Activated T-helper 1 cell treated with anti-CD3 and anti-CD28 coated beads, Interleukin-12 subunit alpha, Interleukin-12 subunit beta, Interleukin-2, Interleukin-4 antibody, amounts not matched to agents 30 ng/mL and 10 ng/mL and 1 ng/mL, durations not matched to agents 14 hours and 24 hours and 36 hours (primary cell): ENCODE measurements around the gene ISOC2. TPM values are rescaled to one million over a fixed set of nuclear protein-coding genes. Genes with fewer than 3 reads are reported as not detected.

Source experiments
- DNase-seq: peaks from one replicate; pipeline ENCODE4 v3.0.0; 2021; ENCODE audit warnings: low spot score
- H3K27ac Mint-ChIP-seq: one replicate; pipeline ENCODE4 v1.8.0; 2021; ENCODE audit warnings: mild to moderate bottlenecking, mixed read lengths
- H3K27me3 Mint-ChIP-seq: one replicate; pipeline ENCODE4 v1.8.0; 2022; ENCODE audit warnings: mild to moderate bottlenecking, moderate library complexity, mixed read lengths; ENCODE audit not compliant: insufficient read depth
- H3K36me3 Mint-ChIP-seq: one replicate; pipeline ENCODE4 v1.8.0; 2021; ENCODE audit warnings: low read depth, mixed read lengths
- H3K4me1 Mint-ChIP-seq: one replicate; pipeline ENCODE4 v1.8.0; 2021; ENCODE audit warnings: low read depth, mixed read lengths
- H3K4me3 Mint-ChIP-seq: one replicate; pipeline ENCODE4 v1.8.0; 2021; ENCODE audit warnings: mild to moderate bottlenecking, moderate library complexity, mixed read lengths
- H3K9me3 Mint-ChIP-seq: one replicate; pipeline ENCODE4 v1.8.0; 2021; ENCODE audit warnings: mixed read lengths
- intact Hi-C: fragments of 100-400 bp; cut with micrococcal nuclease; formaldehyde crosslinking; loops from one replicate; pipeline ENCODE4 v1.15.1; 2024
- total RNA-seq: library from RNA; stranded (reverse); gene quantifications from 2 replicates; pipeline ENCODE4 v1.2.3, GENCODE V29; 2022

The ISOC2 gene
- total RNA-seq, 1 donor from 2014 or later = 34.3 TPM

DNA sequence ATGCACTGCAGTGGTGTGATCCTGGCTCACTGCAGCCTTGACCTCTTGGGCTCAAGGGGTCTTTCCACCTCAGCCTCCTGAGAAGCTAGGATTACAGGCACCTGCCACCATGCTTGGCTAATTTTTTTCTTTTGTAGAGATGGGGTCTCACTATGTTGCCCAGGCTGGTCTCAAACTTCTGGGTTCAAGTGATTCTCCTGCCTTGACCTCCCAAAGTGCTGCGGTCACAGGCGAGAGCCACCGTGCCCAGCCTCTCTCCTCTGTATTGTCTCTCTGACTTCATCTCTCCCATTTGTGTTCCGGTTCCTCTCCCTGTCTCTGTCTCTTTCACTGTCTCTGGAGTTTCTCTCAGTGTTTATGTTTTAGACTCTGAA is 4.8 kb upstream of the ISOC2 start:
- Mint-ChIP-seq H3K27me3 (peaks cover 2% of the 10 kb centered on the region), H3K4me3 (no peak overlapping the region)
- intact Hi-C loops = no loop called here

DNA sequence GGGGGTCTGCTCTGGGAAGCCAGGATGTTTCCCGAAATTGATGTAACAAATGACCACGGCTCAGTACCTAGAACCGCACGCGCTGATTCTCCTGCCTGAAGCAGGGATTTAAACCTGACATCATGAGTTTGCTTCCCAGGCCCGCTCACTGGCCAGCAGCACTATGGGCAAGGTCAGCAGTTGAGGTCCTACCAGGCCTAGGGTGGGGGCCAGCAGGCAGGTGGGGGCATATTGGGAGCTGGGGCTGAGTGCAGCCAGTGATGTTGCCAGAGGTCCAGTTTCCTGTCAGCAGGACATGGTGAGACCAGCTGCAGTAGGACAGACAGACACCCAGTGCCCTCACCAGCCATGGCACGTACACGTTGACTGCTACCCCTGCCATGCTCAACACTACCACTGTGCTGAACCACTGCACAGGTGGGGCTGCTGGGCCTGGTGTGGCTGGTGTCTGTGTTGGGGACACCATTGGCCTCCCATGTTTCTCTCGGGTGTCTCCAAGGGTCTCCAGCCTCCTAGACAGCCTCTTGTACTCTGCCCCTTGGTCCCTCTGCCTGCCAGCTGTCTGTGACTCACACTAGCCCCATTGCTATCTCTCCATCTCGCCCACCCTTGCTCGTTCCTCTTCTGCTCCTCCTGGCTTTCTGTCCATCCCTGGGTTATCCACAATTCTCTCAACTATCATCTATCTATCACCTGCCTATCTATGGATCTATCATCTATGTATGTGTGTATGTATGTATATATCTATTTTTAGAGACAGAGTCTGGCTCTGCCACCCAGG is 4.2 kb upstream of the ISOC2 start:
- Mint-ChIP-seq H3K4me1 (peaks cover 10% of the 10 kb centered on the region), H3K4me3 (no peak overlapping the region), H3K36me3 (no peaks in the 10 kb centered on the region), H3K9me3 (no peaks in the 10 kb centered on the region), H3K27ac (no peak overlapping the region), H3K27me3 (peaks cover 4% of the 10 kb centered on the region)
- intact Hi-C loops = no loop called here
- no peak for DNase-seq

More for the DNA sequence above, 4.8 kb upstream of the ISOC2 start:
- Mint-ChIP-seq H3K9me3 (no peaks in the 10 kb centered on the region), H3K27ac (no peak overlapping the region), H3K4me1 (peaks cover 10% of the 10 kb centered on the region), H3K36me3 (no peaks in the 10 kb centered on the region)
- DNase-seq = no peak

DNA sequence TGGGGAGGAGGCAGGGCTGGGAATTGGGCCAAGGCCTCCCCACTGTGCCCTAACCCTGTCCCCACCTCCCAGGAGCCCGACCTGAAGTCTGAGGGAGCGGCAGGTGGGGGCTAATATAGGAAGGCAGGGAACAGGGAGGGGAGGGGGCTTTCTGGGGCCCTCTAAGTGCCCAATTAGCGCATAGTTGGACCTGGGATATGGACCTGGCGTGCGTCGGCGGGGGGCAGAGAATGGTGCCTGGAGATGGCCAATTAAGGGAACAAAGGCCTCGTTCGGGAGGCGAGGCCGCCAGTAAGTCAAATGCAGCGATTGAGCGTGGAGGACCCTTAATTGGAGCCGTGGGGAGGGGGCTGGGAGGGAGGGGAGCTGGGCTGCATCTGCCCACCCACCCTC is 3.2 kb upstream of the ISOC2 start, which contains the start of gene C19orf85:
C19orf85 (minus strand) TSS at position 90 of the 393 bp plus-strand sequence. CDS start 197 bp downstream, outside the sequence.
- intact Hi-C loops = no loop called here
- peaks cover 4% of the 10 kb centered on the region for H3K27me3 Mint-ChIP-seq
- no peak within 1 kb of the TSS for H3K27ac Mint-ChIP-seq
- DNase-seq = no peak
- peaks cover 10% of the 10 kb centered on the region for H3K4me1 Mint-ChIP-seq
- no peaks in the 10 kb centered on the region for H3K9me3 Mint-ChIP-seq
- no peak within 1 kb of the TSS for H3K4me3 Mint-ChIP-seq
- H3K36me3 Mint-ChIP-seq = no peaks in the 10 kb centered on the region

DNA sequence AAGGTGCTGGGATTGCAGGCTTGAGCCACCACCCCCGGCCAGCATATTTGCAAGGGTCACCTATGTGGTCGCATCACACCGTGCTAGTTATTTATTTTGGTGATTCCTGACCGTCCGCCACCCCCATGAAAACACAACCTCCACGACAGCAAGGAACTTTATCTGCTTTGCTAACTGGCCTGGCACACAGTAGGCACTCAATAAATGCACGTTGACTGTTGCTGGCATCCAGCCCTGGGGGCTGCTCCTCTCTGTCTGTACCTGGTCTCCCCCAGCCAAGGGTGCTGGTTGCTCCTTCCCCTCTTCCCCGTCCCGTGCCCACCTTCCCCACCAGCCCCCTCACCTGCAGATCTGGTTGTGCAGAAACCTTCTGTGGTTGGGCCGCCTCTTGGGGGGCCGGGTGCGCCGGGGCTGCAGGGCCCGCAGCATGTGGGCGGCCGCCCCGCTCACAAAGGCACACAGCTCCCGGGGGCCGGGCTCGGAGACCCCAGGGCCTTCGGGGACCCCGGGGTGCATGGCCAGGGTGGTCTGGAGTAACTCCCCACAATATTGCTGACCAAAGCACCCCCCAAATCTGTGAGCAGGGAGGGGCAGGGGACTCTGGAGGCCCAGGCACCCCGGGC is 2.7 kb upstream of the ISOC2 start:
- Mint-ChIP-seq H3K36me3 (no peaks in the 10 kb centered on the region), H3K27me3 (peaks cover 4% of the 10 kb centered on the region), H3K27ac (no peak overlapping the region), H3K4me3 (no peak overlapping the region), H3K9me3 (no peaks in the 10 kb centered on the region), H3K4me1 (peaks cover 10% of the 10 kb centered on the region)
- DNase-seq = no peak
- intact Hi-C loops = no loop called here

DNA sequence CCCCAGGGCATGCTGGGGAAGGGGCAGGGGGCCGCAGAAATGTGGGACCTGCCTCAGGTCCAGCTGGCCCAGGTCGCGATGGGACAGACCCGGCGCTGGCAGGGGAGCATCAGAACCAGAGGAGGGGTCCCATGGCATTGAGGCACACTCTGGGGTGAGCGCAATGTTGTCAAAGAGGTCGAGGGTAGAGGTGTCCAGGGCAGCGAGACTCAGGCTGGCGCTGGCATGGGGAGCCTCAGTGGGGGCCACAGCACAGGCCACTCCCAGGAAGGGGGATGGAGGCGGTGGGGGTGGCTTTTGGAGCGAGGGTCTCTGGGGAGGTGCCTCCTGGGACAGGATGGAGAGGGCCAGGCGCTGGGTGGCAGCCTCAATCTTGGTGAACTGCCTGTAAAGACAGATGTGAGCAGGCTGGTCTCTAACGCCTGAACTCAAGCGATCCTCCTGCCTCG is 2.2 kb upstream of the ISOC2 start:
- no peak overlapping the region for H3K4me3 Mint-ChIP-seq
- no peak overlapping the region for H3K27ac Mint-ChIP-seq
- intact Hi-C loops = no loop called here
- H3K9me3 Mint-ChIP-seq = no peaks in the 10 kb centered on the region
- H3K36me3 Mint-ChIP-seq = no peaks in the 10 kb centered on the region
- DNase-seq = no peak
- H3K4me1 Mint-ChIP-seq = peaks cover 10% of the 10 kb centered on the region
- H3K27me3 Mint-ChIP-seq = peaks cover 4% of the 10 kb centered on the region

DNA sequence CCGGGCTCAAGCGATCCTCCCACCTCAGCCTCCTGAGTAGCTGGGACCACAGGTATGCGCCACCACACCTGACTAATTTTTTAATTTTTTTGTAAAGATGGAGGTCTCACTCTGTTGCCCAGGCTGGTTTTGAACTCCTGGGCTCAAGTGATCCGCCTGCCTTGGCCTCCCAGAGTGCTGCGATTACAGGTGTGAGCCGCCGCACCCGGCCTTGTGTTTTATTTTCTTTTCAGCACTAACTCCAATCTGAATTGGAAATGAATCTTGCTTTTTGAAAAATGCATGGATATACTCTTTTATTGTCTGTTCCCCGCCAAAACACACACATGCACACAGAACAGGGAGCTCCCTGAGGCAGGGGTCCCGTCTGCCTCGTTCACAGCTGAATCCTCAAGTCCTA is 1.3 kb upstream of the ISOC2 start:
- peaks cover 2% of the 10 kb centered on the region for H3K27me3 Mint-ChIP-seq
- H3K27ac Mint-ChIP-seq = no peak overlapping the region
- H3K4me1 Mint-ChIP-seq = peaks cover 5% of the 10 kb centered on the region
- no peaks in the 10 kb centered on the region for H3K36me3 Mint-ChIP-seq
- no peaks in the 10 kb centered on the region for H3K9me3 Mint-ChIP-seq
- H3K4me3 Mint-ChIP-seq = peak overlapping the region; percentile 81
- intact Hi-C loops = no loop called here
- DNase-seq = no peak

DNA sequence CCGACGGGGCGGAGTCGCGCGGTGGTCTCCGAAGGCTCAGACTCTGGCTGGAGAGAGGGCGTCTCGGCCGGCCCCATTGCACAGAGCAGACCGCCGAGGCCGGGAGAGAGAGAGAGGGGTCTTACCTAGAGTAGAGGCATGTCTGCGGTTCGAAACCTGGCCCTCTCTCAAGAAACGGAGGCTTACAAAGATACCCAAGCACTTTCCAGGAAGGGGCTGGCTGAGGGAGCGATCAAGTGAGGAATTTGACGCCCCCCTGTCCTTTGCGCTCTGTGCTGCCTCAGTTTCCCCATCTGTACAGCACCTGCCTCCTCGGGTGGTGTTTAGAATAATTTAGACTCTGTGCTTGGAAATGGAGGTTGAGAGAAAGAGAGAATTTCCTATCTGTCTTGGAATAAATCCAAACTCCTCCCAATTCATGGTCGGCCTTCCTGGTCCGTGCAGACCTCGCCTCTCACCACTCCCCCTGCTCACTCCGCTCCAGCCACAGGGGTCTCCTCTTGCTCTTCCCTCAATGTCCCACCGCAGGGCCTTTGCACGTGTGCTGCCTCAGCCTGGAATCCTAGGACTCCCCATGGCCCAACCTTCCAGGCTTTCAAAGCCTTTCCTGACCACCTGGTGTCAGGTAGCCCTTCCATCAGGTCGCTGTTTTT is 658 bp upstream of the ISOC2 start:
- no peaks in the 10 kb centered on the region for H3K9me3 Mint-ChIP-seq
- intact Hi-C loops = loop anchor here (1.0 to 2.0 kb wide), 8 partner anchors 14 to 302 kb away; partner anchors contain the start of genes FIZ1, HSPBP1, KMT5C and NAT14
- peak overlapping the region; percentile 81 for H3K4me3 Mint-ChIP-seq
- no peak for DNase-seq
- H3K36me3 Mint-ChIP-seq = no peaks in the 10 kb centered on the region
- H3K27ac Mint-ChIP-seq = peak overlapping the region; percentile 77
- peaks cover 5% of the 10 kb centered on the region for H3K4me1 Mint-ChIP-seq
- H3K27me3 Mint-ChIP-seq = peaks cover 2% of the 10 kb centered on the region

DNA sequence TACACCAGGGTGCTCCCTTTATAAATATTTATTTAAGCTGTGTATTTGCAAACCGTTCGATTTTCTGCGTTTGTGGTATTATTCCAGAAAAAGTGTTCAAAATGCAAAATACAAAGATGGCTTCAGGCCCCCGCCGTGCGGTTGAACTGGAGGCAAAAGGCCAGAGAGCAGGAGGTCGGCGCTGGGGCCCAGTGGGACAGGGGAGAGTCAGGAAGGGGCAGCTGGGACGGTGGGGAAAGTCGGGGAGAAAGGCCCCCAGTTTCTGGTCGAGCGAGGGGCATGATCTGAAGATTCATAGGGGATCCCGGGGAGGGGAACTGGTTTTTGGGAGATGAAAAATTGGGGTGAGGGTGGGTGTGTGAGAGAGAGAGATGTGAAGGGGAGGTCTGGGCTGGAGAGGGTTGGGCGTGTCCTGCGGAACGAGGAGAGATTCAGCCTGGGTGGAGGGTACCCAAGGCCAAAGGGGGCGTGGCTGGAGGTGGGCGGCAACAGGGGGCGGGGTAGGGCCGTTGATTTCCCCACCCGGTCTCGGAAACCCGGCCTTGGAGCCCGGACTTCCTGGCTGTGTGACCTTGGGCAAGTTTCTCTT is 678 bp downstream of the ISOC2 start:
- Mint-ChIP-seq H3K4me1 (peaks cover 5% of the 10 kb centered on the region), H3K36me3 (no peaks in the 10 kb centered on the region), H3K4me3 (peak overlapping the region; percentile 81), H3K9me3 (no peaks in the 10 kb centered on the region), H3K27ac (peak overlapping the region; percentile 76), H3K27me3 (peaks cover 2% of the 10 kb centered on the region)
- peak; percentile 20 for DNase-seq
- intact Hi-C loops = loop anchor here (1.0 to 2.0 kb wide), 8 partner anchors 16 to 300 kb away; partner anchors contain the start of genes FIZ1, HSPBP1, KMT5C and NAT14

DNA sequence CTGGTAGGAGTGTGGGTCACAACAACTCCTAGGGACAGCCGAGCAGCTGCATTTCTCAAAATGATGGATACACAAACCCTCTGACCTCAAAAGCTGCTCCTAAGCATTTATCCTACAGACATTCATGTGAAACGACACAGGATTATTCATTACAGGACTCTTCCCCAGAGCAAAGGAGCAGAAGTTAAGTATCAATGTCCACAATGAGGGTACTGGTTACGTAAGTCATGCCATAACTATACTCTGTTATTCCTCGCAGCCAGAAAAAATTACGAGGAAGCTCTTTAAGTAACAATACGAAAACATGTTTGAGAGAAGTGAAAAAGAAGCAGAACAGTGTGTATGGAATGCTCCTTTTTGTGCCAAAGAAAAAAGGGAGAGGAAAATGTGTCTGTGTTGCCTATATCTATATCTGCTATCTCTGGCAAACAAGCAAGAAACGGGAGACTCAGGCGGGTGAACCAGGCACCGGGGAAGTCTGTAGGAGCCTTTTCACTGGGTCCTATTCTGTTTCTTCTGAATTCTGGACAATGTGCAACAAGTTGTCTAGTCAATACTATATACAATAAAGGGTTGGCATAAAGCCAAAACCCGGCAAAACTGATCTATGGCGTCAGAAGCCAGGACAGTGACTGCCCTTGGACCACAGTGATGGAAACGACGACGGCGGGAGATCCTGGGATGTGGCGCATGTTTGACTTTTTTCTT is 1.3 kb downstream of the ISOC2 start:
- no peaks in the 10 kb centered on the region for H3K36me3 Mint-ChIP-seq
- peaks cover 2% of the 10 kb centered on the region for H3K27me3 Mint-ChIP-seq
- intact Hi-C loops = loop anchor here (2.0 kb wide), 1 partner anchor 57 kb away; no protein-coding TSS in a partner anchor
- H3K9me3 Mint-ChIP-seq = no peaks in the 10 kb centered on the region
- DNase-seq = no peak
- H3K4me1 Mint-ChIP-seq = peaks cover 5% of the 10 kb centered on the region
- H3K4me3 Mint-ChIP-seq = peak overlapping the region; percentile 81
- peak overlapping the region; percentile 67 for H3K27ac Mint-ChIP-seq

DNA sequence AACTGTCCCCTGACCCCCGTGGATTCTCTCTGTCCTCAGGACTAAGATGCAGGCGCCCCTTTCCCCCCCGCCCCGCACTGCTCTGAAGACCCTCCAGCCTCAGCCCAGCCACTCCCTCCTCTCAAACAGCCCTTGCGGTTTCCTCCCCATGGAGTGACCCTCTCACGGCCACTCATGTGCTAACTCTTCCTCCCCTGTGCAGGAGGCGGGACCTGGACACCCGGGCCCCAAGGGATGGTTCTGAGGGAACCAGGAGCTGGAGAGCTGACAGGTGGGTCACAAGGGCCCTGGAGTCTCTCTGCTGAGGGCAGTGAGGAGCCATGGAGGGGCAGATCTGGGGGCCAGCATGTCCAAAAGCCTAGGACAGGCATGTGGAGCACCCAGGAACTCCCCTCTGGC is 1.9 kb downstream of the ISOC2 start:
- intact Hi-C loops = no loop called here
- Mint-ChIP-seq H3K27ac (no peak overlapping the region), H3K9me3 (no peaks in the 10 kb centered on the region), H3K4me1 (peaks cover 5% of the 10 kb centered on the region), H3K27me3 (peaks cover 4% of the 10 kb centered on the region), H3K36me3 (peaks cover 3% of the 10 kb centered on the region), H3K4me3 (no peak overlapping the region)
- no peak for DNase-seq

DNA sequence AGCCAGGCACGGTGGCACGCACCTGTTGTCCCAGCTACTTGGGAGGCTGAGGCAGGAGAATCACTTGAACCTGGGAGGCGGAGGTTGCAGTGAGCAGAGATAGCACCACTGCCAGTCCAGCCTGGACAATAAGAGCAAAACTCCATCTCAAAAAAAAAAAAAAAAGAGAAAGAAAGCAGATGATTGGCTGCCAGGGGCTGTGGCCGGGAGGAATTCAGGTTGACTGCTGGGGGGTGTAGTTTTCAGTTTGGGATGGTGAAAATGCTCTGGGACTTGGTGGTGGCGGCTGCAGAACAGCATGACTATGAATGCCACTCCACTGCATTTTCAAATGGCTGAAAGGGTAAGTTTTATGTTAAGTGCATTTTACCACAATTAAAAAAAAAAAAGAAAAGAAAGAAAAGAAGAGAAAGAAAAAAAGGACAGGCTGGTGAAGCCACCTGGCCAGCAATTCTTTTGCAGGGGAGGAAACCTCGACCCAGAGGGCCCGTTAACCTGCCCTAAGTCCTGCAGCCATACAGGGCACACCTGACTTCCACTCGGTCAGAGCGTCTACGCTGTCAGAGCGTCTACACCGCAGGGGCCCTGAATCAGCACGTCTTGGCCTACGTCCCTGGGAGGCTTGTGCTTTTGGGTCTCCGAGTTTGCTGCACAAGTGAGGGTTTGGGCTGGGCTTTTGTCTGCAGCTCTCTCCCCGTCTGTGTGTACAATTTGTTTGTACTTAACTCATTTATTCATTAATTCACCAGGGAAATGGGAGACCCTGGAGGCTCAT is 3.6 kb downstream of the ISOC2 start:
- Mint-ChIP-seq H3K27ac (no peak overlapping the region), H3K4me3 (no peak overlapping the region), H3K27me3 (peaks cover 14% of the 10 kb centered on the region), H3K9me3 (no peaks in the 10 kb centered on the region), H3K36me3 (peaks cover 5% of the 10 kb centered on the region), H3K4me1 (peaks cover 5% of the 10 kb centered on the region)
- DNase-seq = no peak
- intact Hi-C loops = no loop called here

DNA sequence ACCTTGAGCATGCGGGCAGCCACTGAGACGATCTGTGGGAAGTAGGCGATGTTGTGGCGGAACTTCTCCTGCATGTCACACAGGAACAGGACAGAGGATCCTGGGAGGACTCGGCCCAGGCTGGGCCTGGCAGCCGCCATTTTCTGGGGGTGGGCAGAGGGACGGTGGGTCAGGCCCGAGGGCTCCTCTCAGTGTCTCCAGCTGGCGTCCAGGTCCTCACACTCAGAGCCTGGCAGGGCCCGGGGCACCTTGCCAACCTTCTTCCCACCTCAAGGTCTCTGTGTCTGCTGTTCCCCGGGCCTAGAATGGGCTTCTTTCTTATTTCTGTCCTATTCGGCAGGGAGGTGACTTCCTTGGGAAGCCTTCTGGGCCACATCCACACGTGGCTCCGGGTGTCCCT is 5.1 kb downstream of the ISOC2 start:
- Mint-ChIP-seq H3K4me3 (no peak overlapping the region), H3K27ac (no peak overlapping the region), H3K36me3 (peaks cover 5% of the 10 kb centered on the region), H3K4me1 (no peaks in the 10 kb centered on the region), H3K9me3 (no peaks in the 10 kb centered on the region), H3K27me3 (peaks cover 20% of the 10 kb centered on the region)
- DNase-seq = no peak
- intact Hi-C loops = no loop called here
